LNCAP (cell line): ENCODE data around the gene PCNX3.

ENCODE experiments used
- TF ChIP-seq, protein P1 (sequence below): fragments of 450-650 bp; IDR thresholded peaks from 2 replicates; pipeline ENCODE4 v1.5.1; 2017; ENCODE audit warnings: mild to moderate bottlenecking

The PCNX3 gene

DNA sequence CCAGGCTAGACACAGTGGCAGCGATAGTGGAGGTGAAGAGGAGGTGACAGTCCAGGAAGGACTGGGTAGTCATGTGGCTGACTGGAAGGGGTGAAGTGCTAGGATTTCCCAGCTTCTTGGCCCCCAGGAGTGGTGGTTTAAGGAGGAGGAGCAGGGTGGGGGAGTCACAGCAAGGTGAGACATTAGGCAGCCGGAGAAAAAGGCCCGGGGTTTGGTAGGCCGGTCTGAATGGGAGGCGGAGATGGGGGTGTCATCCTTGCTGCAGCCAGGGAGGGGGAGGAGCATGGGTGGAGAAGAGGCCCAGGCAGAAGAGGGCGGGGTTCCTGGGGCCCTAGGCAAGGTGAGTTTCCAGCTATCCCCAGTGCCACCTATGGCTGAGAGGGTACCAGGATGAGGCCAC is 28.4 kb downstream of the PCNX3 start:
- TF ChIP-seq, protein P1, sequence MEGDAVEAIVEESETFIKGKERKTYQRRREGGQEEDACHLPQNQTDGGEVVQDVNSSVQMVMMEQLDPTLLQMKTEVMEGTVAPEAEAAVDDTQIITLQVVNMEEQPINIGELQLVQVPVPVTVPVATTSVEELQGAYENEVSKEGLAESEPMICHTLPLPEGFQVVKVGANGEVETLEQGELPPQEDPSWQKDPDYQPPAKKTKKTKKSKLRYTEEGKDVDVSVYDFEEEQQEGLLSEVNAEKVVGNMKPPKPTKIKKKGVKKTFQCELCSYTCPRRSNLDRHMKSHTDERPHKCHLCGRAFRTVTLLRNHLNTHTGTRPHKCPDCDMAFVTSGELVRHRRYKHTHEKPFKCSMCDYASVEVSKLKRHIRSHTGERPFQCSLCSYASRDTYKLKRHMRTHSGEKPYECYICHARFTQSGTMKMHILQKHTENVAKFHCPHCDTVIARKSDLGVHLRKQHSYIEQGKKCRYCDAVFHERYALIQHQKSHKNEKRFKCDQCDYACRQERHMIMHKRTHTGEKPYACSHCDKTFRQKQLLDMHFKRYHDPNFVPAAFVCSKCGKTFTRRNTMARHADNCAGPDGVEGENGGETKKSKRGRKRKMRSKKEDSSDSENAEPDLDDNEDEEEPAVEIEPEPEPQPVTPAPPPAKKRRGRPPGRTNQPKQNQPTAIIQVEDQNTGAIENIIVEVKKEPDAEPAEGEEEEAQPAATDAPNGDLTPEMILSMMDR: no peak

DNA sequence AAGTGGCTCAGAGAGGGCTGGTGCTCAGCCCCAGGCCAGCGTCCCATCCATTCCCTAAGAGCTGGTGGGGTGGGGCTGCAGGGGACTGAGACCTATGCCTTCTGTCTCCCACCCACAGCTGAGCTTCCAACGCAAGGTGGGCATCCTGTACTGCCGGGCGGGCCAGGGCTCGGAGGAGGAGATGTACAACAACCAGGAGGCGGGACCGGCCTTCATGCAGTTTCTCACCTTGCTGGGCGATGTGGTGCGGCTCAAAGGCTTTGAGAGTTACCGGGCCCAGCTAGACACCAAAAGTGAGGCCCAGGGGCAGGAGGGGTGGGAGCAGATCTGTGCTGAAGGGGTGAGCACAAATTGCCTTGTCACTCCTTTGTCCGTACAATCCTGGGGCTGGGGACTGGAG is 29.3 kb downstream of the PCNX3 start:
- TF ChIP-seq, protein P1: no peak

DNA sequence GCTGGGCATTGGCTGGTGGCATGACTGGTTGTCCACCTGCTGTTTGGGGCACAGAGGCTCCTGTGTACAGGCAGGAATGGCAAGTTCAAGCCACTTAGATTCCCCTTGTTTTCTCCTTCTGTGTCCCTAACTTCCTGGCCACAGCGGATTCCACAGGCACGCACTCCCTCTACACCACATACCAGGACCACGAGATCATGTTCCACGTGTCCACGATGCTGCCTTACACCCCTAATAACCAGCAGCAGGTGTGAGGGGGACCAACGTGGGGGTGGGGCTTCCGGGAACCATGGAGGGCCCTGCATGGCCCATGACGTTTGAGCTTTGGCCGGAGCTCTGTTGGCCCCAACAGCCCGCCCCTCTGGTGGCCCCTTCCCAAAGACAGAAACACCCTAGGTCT is 30.1 kb downstream of the PCNX3 start:
- TF ChIP-seq, protein P1: no peak

DNA sequence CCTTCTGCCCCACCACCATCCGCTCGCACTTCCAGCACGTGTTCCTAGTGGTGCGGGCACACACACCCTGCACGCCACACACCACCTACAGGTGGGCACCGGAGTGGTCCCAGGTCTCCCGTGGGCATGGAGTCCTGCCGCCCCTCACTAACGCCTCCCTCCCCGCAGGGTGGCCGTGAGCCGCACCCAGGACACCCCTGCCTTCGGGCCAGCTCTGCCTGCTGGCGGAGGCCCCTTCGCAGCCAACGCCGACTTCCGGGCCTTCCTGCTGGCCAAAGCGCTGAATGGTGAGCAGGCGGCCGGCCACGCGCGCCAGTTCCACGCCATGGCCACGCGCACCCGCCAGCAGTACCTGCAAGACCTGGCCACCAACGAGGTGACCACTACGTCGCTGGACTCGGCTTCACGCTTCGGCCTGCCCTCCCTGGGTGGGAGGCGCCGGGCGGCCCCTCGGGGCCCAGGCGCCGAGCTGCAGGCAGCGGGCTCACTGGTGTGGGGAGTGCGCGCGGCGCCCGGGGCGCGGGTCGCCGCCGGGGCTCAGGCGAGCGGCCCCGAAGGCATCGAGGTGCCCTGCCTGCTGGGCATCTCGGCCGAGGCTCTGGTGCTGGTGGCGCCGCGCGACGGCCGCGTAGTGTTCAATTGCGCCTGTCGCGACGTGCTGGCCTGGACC is 30.8 kb downstream of the PCNX3 start:
- TF ChIP-seq, protein P1: no peak

DNA sequence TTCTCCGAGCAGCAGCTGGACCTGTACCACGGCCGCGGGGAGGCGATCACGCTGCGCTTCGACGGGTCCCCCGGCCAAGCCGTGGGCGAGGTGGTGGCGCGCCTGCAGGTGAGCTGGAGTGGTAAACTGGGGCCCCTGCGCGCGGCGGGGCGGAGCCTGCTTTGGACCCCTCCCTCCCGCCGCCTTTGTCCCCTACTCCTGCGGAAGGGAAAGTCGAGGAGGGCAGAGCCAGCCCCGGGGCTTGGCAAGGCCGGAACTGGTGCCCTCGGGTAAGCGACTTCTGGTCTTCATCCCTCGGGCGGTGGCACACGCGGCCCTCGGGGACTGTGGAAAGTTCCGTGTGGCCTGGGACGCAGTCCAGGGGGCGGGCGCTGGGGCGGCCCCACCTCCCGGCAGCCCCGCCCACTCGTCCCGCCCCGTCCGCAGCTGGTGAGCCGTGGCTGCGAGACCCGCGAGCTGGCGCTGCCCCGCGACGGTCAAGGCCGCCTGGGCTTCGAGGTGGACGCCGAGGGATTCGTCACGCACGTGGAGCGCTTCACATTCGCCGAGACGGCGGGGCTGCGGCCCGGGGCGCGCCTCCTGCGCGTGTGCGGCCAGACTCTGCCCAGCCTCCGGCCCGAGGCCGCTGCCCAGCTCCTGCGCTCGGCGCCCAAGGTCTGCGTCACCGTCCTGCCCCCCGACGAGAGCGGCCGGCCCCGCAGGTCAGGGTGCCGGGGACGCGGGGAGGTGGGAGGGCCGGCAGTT is 31.6 kb downstream of the PCNX3 start:
- TF ChIP-seq, protein P1: no peak

DNA sequence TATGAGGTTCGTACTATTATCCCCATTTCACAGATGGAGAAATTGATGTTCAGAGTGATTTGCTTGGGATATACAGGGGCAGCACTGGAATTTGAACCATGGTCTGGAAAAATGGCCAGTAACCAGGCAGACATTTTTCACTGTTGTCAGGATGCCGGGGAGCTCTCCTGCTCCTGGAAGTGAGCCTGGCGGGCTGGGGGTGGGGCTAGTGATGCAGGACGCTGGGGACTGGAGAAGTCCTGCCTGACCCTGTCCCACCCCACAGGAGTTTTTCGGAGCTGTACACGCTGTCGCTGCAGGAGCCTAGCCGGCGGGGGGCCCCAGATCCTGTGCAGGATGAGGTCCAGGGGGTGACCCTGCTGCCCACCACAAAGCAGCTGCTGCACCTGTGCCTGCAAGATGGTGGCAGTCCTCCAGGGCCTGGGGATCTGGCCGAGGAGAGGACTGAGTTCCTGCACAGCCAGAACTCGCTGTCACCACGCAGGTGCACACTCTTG is 33.5 kb downstream of the PCNX3 start:
- TF ChIP-seq, protein P1: no peak

DNA sequence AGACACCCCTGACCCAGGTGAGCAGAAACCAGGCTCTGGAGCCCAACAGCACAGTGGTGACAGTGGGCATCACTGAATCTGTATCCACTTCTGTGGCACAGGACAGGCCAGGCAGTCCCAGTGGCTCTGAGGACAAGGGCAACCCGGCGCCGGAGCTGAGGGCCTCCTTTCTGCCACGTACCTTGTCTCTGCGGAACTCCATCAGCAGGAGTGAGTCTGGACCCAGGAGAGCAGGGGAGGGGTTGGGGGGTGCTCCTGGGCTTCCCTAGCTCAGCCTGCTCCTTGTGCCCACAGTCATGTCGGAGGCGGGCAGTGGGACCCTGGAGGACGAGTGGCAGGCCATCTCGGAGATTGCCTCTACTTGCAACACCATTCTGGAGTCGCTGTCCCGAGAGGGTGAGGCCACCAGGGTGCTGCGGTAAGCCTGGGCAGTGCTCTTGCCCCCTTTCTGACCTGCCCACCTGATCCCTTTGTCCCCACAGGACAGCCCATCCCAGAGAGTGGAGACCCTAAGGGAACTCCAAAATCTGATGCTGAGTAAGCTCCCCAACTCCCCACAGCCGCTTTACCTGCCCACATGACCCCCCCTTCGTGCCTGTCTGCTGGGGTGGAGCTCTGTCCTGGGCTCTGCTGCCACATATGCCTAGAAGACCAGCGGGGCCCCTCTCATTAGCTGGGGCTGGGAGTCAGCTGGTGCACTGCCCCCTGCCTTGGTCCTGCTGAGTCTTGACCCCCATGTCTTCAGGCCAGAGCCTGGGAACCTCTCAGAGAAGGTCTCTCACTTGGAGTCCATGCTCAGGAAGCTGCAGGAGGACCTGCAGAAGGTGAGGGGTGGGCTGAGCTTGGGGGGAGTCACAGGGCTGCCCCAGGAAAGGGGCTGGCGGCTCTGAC is 34.3 kb downstream of the PCNX3 start:
- TF ChIP-seq, protein P1: no peak
